Smooth muscle cell (in vitro differentiated cells): ENCODE measurements around the gene RNF181. TPM values are rescaled to one million over a fixed set of nuclear protein-coding genes. Genes with fewer than 3 reads are reported as not detected.

ENCODE experiments used
- DNase-seq: peaks from one replicate; lab custom pipeline; 2025; ENCODE audit not compliant: unreplicated experiment; lab: John Stamatoyannopoulos, UW
- H2AFZ ChIP-seq: fragments of 200-600 bp; sonication (generic); 2 replicates; pipeline ENCODE4 v1.6.0; 2016; ENCODE audit warnings: antibody characterized with exemption, low read depth, mild to moderate bottlenecking
- H3F3A ChIP-seq: fragments of 200-600 bp; sonication (generic); 2 replicates; pipeline ENCODE4 v1.6.0; 2017; ENCODE audit warnings: antibody characterized with exemption, low read depth
- H3K27ac ChIP-seq: fragments of 200-600 bp; sonication (generic); 2 replicates; pipeline ENCODE4 v1.5.1; 2016; ENCODE audit warnings: low read depth, mild to moderate bottlenecking
- H3K27me3 ChIP-seq: fragments of 200-600 bp; sonication (generic); 2 replicates; pipeline ENCODE4 v1.6.1; 2016; ENCODE audit warnings: low read depth, mild to moderate bottlenecking
- H3K36me3 ChIP-seq: fragments of 200-600 bp; sonication (generic); 2 replicates; pipeline ENCODE4 v1.5.1; 2016; ENCODE audit warnings: low read depth
- H3K4me1 ChIP-seq: fragments of 200-600 bp; sonication (generic); 2 replicates; pipeline ENCODE4 v1.5.1; 2016; ENCODE audit warnings: low read depth
- H3K4me2 ChIP-seq: fragments of 200-600 bp; sonication (generic); 2 replicates; pipeline ENCODE4 v1.6.0; 2016; ENCODE audit warnings: mild to moderate bottlenecking
- H3K4me3 ChIP-seq: fragments of 200-600 bp; sonication (generic); 2 replicates; pipeline ENCODE4 v1.5.1; 2016; ENCODE audit warnings: mild to moderate bottlenecking
- H3K79me2 ChIP-seq: fragments of 200-600 bp; sonication (generic); 2 replicates; pipeline ENCODE4 v1.6.0; 2016; ENCODE audit warnings: low read depth, mild to moderate bottlenecking
- H3K9ac ChIP-seq: fragments of 200-600 bp; sonication (generic); 2 replicates; pipeline ENCODE4 v1.6.0; 2016; ENCODE audit warnings: low read depth
- H3K9me3 ChIP-seq: fragments of 200-600 bp; sonication (generic); replicated peaks from 2 replicates; pipeline ENCODE4 v1.5.1; 2016; ENCODE audit warnings: low read depth
- H4K20me1 ChIP-seq: fragments of 200-600 bp; sonication (generic); 2 replicates; pipeline ENCODE4 v1.6.0; 2016; ENCODE audit warnings: low read depth
- WGBS: methylation state at CpG from one replicate; pipeline ENCODE4 v1.1.7; 2016; ENCODE audit warnings: low lambda C conversion rate; 5-methylcytosine and 5-hydroxymethylcytosine counted together
- polyA plus RNA-seq: library from polyadenylated mRNA; unstranded; fragments of >200 nt; fragmentation: Nextera tagmentation; extraction: Ambion mirVana; gene quantifications from 2 replicates; pipeline ENCODE4 v1.2.1, GENCODE V29; 2016
- total RNA-seq: library from RNA; depleted of rRNA; stranded (reverse); fragments of >200 nt; gene quantifications from 2 replicates; pipeline ENCODE4 v1.2.3, GENCODE V29; 2014
- TF ChIP-seq, protein P1 (sequence below): fragments of 200-600 bp; sonication (generic); IDR thresholded peaks from 2 replicates; pipeline ENCODE4 v1.5.1; 2017; ENCODE audit warnings: borderline replicate concordance, mild to moderate bottlenecking, antibody characterized with exemption; ENCODE audit not compliant: insufficient read depth, poor library complexity, severe bottlenecking

RNF181 gene
- total and polyA plus RNA-seq, 2 experiments from 2014 or later = 195 to 316 TPM

DNA sequence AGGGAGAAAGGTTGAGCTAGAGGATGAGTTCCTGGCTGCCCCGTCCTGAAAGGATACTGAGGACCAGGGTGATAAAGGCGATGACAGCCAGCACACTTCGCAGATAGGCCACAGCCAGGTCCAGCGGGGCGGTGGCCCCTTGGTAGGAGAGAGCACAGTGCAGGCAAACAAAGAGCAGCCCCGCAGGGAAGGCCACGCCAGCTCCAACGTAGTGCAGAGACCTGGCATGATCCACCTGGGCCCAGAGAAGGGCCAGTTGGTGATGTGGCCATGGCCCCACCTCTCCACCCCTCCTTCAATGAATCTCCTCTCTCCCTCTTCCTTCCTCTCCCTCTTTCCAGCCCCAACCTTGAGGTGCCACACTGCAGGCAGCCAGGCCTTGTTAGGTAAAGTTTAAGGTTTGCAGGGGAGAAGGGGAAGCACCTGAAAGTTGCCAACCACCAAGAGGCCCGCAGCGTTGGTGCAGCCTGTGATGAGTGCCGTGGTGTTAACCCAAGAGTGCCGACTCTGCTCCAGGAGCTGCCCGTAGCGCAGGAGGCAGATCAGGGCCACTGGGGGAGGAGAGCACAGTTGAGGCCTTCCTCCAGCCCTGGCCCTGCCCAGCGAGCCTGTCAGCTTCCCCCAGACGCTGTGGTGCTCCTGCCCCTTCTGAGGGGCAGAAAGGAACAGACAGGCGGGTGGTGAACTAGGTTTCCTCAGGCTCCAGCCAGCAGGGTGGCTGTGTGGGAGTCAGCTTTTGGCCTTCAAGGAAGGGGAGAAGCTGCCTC, 4.1 kb downstream of the RNF181 start:
- H3K4me3 ChIP-seq = no peak overlapping the region
- DNase-seq = no peak
- no peaks in the 10 kb centered on the region for H3K9me3 ChIP-seq
- peaks cover 28% of the 10 kb centered on the region for H3K79me2 ChIP-seq
- no peak overlapping the region for H3K4me2 ChIP-seq
- no peak overlapping the region for H2AFZ ChIP-seq
- H3K27ac ChIP-seq = no peak overlapping the region
- peaks cover 14% of the 10 kb centered on the region for H3K4me1 ChIP-seq
- no peaks in the 10 kb centered on the region for H3K27me3 ChIP-seq
- TF ChIP-seq, protein P1, sequence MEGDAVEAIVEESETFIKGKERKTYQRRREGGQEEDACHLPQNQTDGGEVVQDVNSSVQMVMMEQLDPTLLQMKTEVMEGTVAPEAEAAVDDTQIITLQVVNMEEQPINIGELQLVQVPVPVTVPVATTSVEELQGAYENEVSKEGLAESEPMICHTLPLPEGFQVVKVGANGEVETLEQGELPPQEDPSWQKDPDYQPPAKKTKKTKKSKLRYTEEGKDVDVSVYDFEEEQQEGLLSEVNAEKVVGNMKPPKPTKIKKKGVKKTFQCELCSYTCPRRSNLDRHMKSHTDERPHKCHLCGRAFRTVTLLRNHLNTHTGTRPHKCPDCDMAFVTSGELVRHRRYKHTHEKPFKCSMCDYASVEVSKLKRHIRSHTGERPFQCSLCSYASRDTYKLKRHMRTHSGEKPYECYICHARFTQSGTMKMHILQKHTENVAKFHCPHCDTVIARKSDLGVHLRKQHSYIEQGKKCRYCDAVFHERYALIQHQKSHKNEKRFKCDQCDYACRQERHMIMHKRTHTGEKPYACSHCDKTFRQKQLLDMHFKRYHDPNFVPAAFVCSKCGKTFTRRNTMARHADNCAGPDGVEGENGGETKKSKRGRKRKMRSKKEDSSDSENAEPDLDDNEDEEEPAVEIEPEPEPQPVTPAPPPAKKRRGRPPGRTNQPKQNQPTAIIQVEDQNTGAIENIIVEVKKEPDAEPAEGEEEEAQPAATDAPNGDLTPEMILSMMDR = no peak
- H3F3A ChIP-seq = no peaks in the 10 kb centered on the region
- H3K9ac ChIP-seq = no peak overlapping the region
- H4K20me1 ChIP-seq = peaks cover 20% of the 10 kb centered on the region
- 92% methylated on average over 17 of the region's 17 CpGs for WGBS
- no peaks in the 10 kb centered on the region for H3K36me3 ChIP-seq

DNA sequence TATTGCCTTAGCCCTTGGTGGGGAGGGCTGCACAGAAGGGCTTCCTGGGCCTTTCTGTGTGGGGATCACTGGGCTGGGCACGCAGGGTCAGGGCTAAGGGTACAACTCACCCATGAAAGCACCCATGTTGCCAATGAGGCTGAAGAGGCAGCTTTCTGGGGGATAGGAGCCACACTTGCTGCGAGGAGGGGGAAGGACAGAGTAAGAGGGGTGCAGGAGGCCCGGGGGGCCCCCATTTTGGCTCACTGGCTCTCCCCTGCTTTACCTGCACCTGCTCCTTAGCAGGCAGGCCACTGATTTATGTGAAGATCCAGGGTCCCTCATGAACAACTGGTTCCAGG, 4.7 kb downstream of the RNF181 start:
- TF ChIP-seq, protein P1 = no peak
- Histone ChIP-seq H3K4me1 (peaks cover 14% of the 10 kb centered on the region), H3K79me2 (peaks cover 29% of the 10 kb centered on the region), H3K4me2 (no peak overlapping the region), H3K27ac (no peak overlapping the region), H3K4me3 (no peak overlapping the region), H4K20me1 (peaks cover 21% of the 10 kb centered on the region), H2AFZ (no peak overlapping the region), H3K9ac (no peak overlapping the region), H3K27me3 (no peaks in the 10 kb centered on the region), H3K36me3 (no peaks in the 10 kb centered on the region), H3K9me3 (no peaks in the 10 kb centered on the region), H3F3A (no peaks in the 10 kb centered on the region)
- DNase-seq = no peak
- WGBS = 93% methylated on average over 3 of the region's 3 CpGs

- no peaks in the 10 kb centered on the region for H3K9me3 ChIP-seq
- no peak overlapping the region for H2AFZ ChIP-seq
- H3K4me1 ChIP-seq = peaks cover 14% of the 10 kb centered on the region
- no peaks in the 10 kb centered on the region for H3K36me3 ChIP-seq
- H3K79me2 ChIP-seq = peaks cover 26% of the 10 kb centered on the region
- H4K20me1 ChIP-seq = peaks cover 19% of the 10 kb centered on the region
- H3K4me3 ChIP-seq = peak overlapping the region; percentile 71
- H3K9ac ChIP-seq = no peak overlapping the region
- peak overlapping the region; percentile 95 for H3K4me2 ChIP-seq
- no peak for DNase-seq
- H3F3A ChIP-seq = no peaks in the 10 kb centered on the region
- TF ChIP-seq, protein P1 = no peak
- H3K27me3 ChIP-seq = no peaks in the 10 kb centered on the region
- WGBS = 89% methylated on average over 6 of the region's 6 CpGs
- no peak overlapping the region for H3K27ac ChIP-seq
Measured at GRCh38 chr2:85600951-85601770, 5.6 kb downstream of the RNF181 start.
